ENCODE measurements around the gene FBLN1. TPM values are rescaled to one million over a fixed set of nuclear protein-coding genes. Genes with fewer than 3 reads are reported as not detected.
A peak's percentile ranks its signal among the peaks of the same experiment; 100 is the strongest.

Gene FBLN1
- total RNA-seq, 2 donors from 2014 or later, result 226 to 305 TPM

GRCh38 chr22:45586651-45587405 lies 84.1 kb downstream of the FBLN1 start:
- no peaks in the 10 kb centered on the region for H3K9me3 Mint-ChIP-seq
- WGBS, 2 experiments (ENCODE audit: insufficient coverage in 1 of 2, insufficient read length in 1 of 2), result 95 to 97% methylated on average over 19 to 31 of the region's 31 CpGs
- no peaks in the 10 kb centered on the region for H3K27me3 Mint-ChIP-seq (ENCODE audit: insufficient read depth)
- no peak for TF ChIP-seq CTCF (conservative IDR thresholded peaks at IDR 0.05)
- no peak overlapping the region for H3K4me3 Mint-ChIP-seq
- H3K27ac Mint-ChIP-seq, result no peak overlapping the region
- Histone ChIP-seq H3K27me3 (ENCODE audit: control insufficient read depth, insufficient read depth, low read length, poor library complexity, severe bottlenecking) (no peaks in the 10 kb centered on the region), H3K36me3 (ENCODE audit: control insufficient read depth, insufficient read depth, low read length) (no peaks in the 10 kb centered on the region), H3K4me3 (ENCODE audit: low read length) (no peak overlapping the region), H3K4me1 (ENCODE audit: control insufficient read depth, insufficient read depth, low read length) (peaks cover 8% of the 10 kb centered on the region), H3K9me3 (ENCODE audit: control insufficient read depth, low read length) (no peaks in the 10 kb centered on the region), H3K27ac (ENCODE audit: low read depth, low read length) (no peak overlapping the region), H3K9ac (ENCODE audit: extremely low read depth, low read length, poor library complexity, severe bottlenecking) (no peak overlapping the region)
- no peaks in the 10 kb centered on the region for H3K36me3 Mint-ChIP-seq (ENCODE audit: low read depth)
- no peak for DNase-seq
- H3K4me1 Mint-ChIP-seq, result peaks cover 10% of the 10 kb centered on the region

GRCh38 chr22:45587638-45588505 lies 85.2 kb downstream of the FBLN1 start:
- Histone ChIP-seq H3K4me3 (ENCODE audit: low read length) (no peak overlapping the region), H3K27ac (ENCODE audit: low read depth, low read length) (peak overlapping the region; percentile 19), H3K9ac (ENCODE audit: extremely low read depth, low read length, poor library complexity, severe bottlenecking) (no peak overlapping the region), H3K4me1 (ENCODE audit: control insufficient read depth, insufficient read depth, low read length) (peaks cover 8% of the 10 kb centered on the region), H3K9me3 (ENCODE audit: control insufficient read depth, low read length) (no peaks in the 10 kb centered on the region), H3K27me3 (ENCODE audit: control insufficient read depth, insufficient read depth, low read length, poor library complexity, severe bottlenecking) (no peaks in the 10 kb centered on the region), H3K36me3 (ENCODE audit: control insufficient read depth, insufficient read depth, low read length) (no peaks in the 10 kb centered on the region)
- Mint-ChIP-seq H3K4me1 (peaks cover 10% of the 10 kb centered on the region), H3K4me3 (no peak overlapping the region), H3K36me3 (ENCODE audit: low read depth) (peaks cover 4% of the 10 kb centered on the region), H3K9me3 (no peaks in the 10 kb centered on the region), H3K27me3 (ENCODE audit: insufficient read depth) (no peaks in the 10 kb centered on the region), H3K27ac (no peak overlapping the region)
- WGBS, 2 experiments (ENCODE audit: insufficient coverage in 1 of 2, insufficient read length in 1 of 2), result 81 to 84% methylated on average over 11 to 17 of the region's 17 CpGs
- DNase-seq, result no peak
- TF ChIP-seq CTCF (conservative IDR thresholded peaks at IDR 0.05), result no peak

- no peak overlapping the region for H3K9ac ChIP-seq (ENCODE audit: extremely low read depth, low read length, poor library complexity, severe bottlenecking)
- Mint-ChIP-seq H3K27ac (no peak overlapping the region), H3K4me3 (no peak overlapping the region), H3K27me3 (ENCODE audit: insufficient read depth) (no peaks in the 10 kb centered on the region), H3K4me1 (peaks cover 10% of the 10 kb centered on the region), H3K36me3 (ENCODE audit: low read depth) (peaks cover 8% of the 10 kb centered on the region), H3K9me3 (no peaks in the 10 kb centered on the region)
- no peak for DNase-seq
- H3K4me3 ChIP-seq (ENCODE audit: low read length), result no peak overlapping the region
- no peaks in the 10 kb centered on the region for H3K36me3 ChIP-seq (ENCODE audit: control insufficient read depth, insufficient read depth, low read length)
- no peaks in the 10 kb centered on the region for H3K9me3 ChIP-seq (ENCODE audit: control insufficient read depth, low read length)
- H3K4me1 ChIP-seq (ENCODE audit: control insufficient read depth, insufficient read depth, low read length), result peaks cover 8% of the 10 kb centered on the region
- H3K27ac ChIP-seq (ENCODE audit: low read depth, low read length), result no peak overlapping the region
- WGBS, 2 experiments (ENCODE audit: insufficient coverage in 1 of 2, insufficient read length in 1 of 2), result 94 to 95% methylated on average over 7 of the region's 8 CpGs
- no peak for TF ChIP-seq CTCF (conservative IDR thresholded peaks at IDR 0.05)
- no peaks in the 10 kb centered on the region for H3K27me3 ChIP-seq (ENCODE audit: control insufficient read depth, insufficient read depth, low read length, poor library complexity, severe bottlenecking)
Observed at GRCh38 chr22:45589556-45589955, 86.9 kb downstream of the FBLN1 start.

Data from endodermal cell (in vitro differentiated cells).